ENCODE results near the gene TNFSF18.

TNFSF18 gene

DNA sequence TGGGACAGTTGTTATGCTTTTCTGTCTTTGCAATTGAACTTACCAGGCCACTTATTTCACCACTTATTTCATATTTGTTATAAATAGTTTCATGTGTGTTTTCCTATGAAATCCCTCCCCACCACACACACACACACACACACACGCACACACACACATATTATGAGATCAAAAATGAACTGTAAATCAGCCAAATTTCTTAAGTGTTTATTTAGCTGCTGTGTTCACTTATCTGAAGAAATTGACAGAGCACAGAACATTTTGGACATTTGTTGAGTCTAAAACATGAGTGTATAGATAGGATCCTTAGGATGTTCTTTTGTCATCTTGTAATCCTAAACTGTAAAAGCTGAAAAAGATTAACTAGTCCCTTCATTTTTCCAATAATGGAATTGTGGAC is 7.8 kb upstream of the TNFSF18 start:
- H3K36me3 ChIP-seq (replicated peaks; ENCODE audit: insufficient read depth, low read length): no peaks in the 10 kb centered on the region
- no peaks in the 10 kb centered on the region for H3K79me2 ChIP-seq (ENCODE audit: low read length)
- no peaks in the 10 kb centered on the region for H3K4me1 ChIP-seq (ENCODE audit: low read length)
- no peak overlapping the region for H3K4me2 ChIP-seq (ENCODE audit: low read depth, low read length)
- DNase-seq: no peak
- no peak overlapping the region for H3K27ac ChIP-seq (ENCODE audit: low read length)
- no peaks in the 10 kb centered on the region for H3K9me2 ChIP-seq (replicated peaks; ENCODE audit: insufficient read depth, low read length)
- no peak overlapping the region for H2AFZ ChIP-seq (ENCODE audit: low read length)
- no peaks in the 10 kb centered on the region for H3K9me3 ChIP-seq (replicated peaks; ENCODE audit: insufficient read depth, low read length)
- H3K4me3 ChIP-seq (ENCODE audit: low read length): no peak overlapping the region
- H3K9ac ChIP-seq (ENCODE audit: low read length): no peak overlapping the region
- no peaks in the 10 kb centered on the region for H3F3A ChIP-seq (ENCODE audit: insufficient read depth, low read length)
- TF ChIP-seq, protein P1, sequence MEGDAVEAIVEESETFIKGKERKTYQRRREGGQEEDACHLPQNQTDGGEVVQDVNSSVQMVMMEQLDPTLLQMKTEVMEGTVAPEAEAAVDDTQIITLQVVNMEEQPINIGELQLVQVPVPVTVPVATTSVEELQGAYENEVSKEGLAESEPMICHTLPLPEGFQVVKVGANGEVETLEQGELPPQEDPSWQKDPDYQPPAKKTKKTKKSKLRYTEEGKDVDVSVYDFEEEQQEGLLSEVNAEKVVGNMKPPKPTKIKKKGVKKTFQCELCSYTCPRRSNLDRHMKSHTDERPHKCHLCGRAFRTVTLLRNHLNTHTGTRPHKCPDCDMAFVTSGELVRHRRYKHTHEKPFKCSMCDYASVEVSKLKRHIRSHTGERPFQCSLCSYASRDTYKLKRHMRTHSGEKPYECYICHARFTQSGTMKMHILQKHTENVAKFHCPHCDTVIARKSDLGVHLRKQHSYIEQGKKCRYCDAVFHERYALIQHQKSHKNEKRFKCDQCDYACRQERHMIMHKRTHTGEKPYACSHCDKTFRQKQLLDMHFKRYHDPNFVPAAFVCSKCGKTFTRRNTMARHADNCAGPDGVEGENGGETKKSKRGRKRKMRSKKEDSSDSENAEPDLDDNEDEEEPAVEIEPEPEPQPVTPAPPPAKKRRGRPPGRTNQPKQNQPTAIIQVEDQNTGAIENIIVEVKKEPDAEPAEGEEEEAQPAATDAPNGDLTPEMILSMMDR (IDR thresholded peaks at IDR 0.05; ENCODE audit: low read length): no peak
- no peak for TF ChIP-seq EZH2 (optimal IDR thresholded peaks at IDR 0.05; ENCODE audit: low read depth, low read length)
- TF ChIP-seq EZH2phosphoT487 (IDR thresholded peaks at IDR 0.05; ENCODE audit: low read length): no peak
- H4K20me1 ChIP-seq (ENCODE audit: insufficient read depth, low read length): no peaks in the 10 kb centered on the region
- no peaks in the 10 kb centered on the region for H3K27me3 ChIP-seq (replicated peaks; ENCODE audit: insufficient read depth, low read length)

- H3K9me2 ChIP-seq (replicated peaks; ENCODE audit: insufficient read depth, low read length): no peaks in the 10 kb centered on the region
- no peaks in the 10 kb centered on the region for H3K9me3 ChIP-seq (replicated peaks; ENCODE audit: insufficient read depth, low read length)
- H3K9ac ChIP-seq (ENCODE audit: low read length): no peak overlapping the region
- no peaks in the 10 kb centered on the region for H3F3A ChIP-seq (ENCODE audit: insufficient read depth, low read length)
- H3K4me3 ChIP-seq (ENCODE audit: low read length): no peak overlapping the region
- H3K36me3 ChIP-seq (replicated peaks; ENCODE audit: insufficient read depth, low read length): no peaks in the 10 kb centered on the region
- H3K27me3 ChIP-seq (replicated peaks; ENCODE audit: insufficient read depth, low read length): no peaks in the 10 kb centered on the region
- H4K20me1 ChIP-seq (ENCODE audit: insufficient read depth, low read length): no peaks in the 10 kb centered on the region
- no peak overlapping the region for H3K27ac ChIP-seq (ENCODE audit: low read length)
- H3K79me2 ChIP-seq (ENCODE audit: low read length): no peaks in the 10 kb centered on the region
- no peaks in the 10 kb centered on the region for H3K4me1 ChIP-seq (ENCODE audit: low read length)
- DNase-seq: no peak
- H2AFZ ChIP-seq (ENCODE audit: low read length): no peak overlapping the region
- TF ChIP-seq EZH2 (optimal IDR thresholded peaks at IDR 0.05; ENCODE audit: low read depth, low read length) (no peak), EZH2phosphoT487 (IDR thresholded peaks at IDR 0.05; ENCODE audit: low read length) (no peak)
- TF ChIP-seq, protein P1 (IDR thresholded peaks at IDR 0.05; ENCODE audit: low read length): no peak
- no peak overlapping the region for H3K4me2 ChIP-seq (ENCODE audit: low read depth, low read length)
These were observed 7.2 kb upstream of the TNFSF18 start for GRCh38 chr1:173057984-173058383.

DNA sequence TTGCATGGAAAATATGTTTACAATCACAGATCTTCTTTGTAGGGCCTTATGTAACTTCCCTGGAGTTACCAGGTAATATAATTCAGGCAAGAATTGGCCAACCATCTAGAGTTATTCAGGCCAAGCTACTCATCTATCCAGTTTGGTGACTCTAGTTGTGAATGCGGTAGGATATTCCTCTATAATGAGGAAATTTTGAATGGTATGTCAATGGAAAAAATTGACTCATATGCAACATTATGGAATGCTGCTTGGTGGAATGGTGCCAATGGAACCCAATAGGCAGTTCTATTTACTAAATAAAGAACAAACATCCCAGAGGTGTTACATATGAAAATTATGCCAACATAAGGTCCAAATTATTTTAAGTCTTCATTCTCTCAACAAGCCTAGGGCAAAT is 5.6 kb upstream of the TNFSF18 start:
- H3K4me1 ChIP-seq (ENCODE audit: low read length): no peaks in the 10 kb centered on the region
- H3K4me3 ChIP-seq (ENCODE audit: low read length): no peak overlapping the region
- no peaks in the 10 kb centered on the region for H3K79me2 ChIP-seq (ENCODE audit: low read length)
- H3K27me3 ChIP-seq (replicated peaks; ENCODE audit: insufficient read depth, low read length): no peaks in the 10 kb centered on the region
- no peak overlapping the region for H2AFZ ChIP-seq (ENCODE audit: low read length)
- H3K27ac ChIP-seq (ENCODE audit: low read length): no peak overlapping the region
- H3K4me2 ChIP-seq (ENCODE audit: low read depth, low read length): no peak overlapping the region
- no peak for DNase-seq
- H3K9me2 ChIP-seq (replicated peaks; ENCODE audit: insufficient read depth, low read length): no peaks in the 10 kb centered on the region
- no peak for TF ChIP-seq EZH2phosphoT487 (IDR thresholded peaks at IDR 0.05; ENCODE audit: low read length)
- TF ChIP-seq, protein P1 (IDR thresholded peaks at IDR 0.05; ENCODE audit: low read length): no peak
- TF ChIP-seq EZH2 (optimal IDR thresholded peaks at IDR 0.05; ENCODE audit: low read depth, low read length): no peak
- H3K9ac ChIP-seq (ENCODE audit: low read length): no peak overlapping the region
- no peaks in the 10 kb centered on the region for H3K9me3 ChIP-seq (replicated peaks; ENCODE audit: insufficient read depth, low read length)
- no peaks in the 10 kb centered on the region for H3K36me3 ChIP-seq (replicated peaks; ENCODE audit: insufficient read depth, low read length)
- H3F3A ChIP-seq (ENCODE audit: insufficient read depth, low read length): no peaks in the 10 kb centered on the region
- no peaks in the 10 kb centered on the region for H4K20me1 ChIP-seq (ENCODE audit: insufficient read depth, low read length)
